GM12872 (cell line): Measurements from ENCODE around the gene COX19.

Experiments used
- TF ChIP-seq, protein P1 (sequence below): IDR thresholded peaks from 3 replicates; pipeline ENCODE4 v1.5.1; 2011; ENCODE audit warnings: low read depth, mild to moderate bottlenecking, low read length, moderate library complexity; ENCODE audit not compliant: insufficient read depth

Gene COX19

DNA sequence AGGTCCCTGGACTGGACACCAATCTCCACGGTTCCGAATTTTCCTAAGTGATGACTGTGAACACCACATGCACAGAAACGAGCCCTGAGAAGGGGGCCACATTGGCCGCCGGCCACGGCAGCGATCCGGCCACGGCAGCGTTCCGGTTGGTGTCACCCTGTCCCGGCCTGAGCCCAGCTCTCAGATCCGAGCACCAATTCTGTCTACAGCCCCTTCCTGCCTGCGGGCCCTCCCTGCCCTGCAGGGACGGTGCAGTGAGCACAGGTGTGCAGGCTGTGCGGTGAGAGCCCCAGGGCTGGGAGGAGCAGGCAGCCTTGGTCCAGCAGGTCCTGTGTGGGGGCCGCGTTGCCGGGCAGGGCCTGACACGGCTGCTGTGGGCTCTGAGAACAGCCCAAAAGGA is 39.3 kb upstream of the COX19 start:
- TF ChIP-seq, protein P1, sequence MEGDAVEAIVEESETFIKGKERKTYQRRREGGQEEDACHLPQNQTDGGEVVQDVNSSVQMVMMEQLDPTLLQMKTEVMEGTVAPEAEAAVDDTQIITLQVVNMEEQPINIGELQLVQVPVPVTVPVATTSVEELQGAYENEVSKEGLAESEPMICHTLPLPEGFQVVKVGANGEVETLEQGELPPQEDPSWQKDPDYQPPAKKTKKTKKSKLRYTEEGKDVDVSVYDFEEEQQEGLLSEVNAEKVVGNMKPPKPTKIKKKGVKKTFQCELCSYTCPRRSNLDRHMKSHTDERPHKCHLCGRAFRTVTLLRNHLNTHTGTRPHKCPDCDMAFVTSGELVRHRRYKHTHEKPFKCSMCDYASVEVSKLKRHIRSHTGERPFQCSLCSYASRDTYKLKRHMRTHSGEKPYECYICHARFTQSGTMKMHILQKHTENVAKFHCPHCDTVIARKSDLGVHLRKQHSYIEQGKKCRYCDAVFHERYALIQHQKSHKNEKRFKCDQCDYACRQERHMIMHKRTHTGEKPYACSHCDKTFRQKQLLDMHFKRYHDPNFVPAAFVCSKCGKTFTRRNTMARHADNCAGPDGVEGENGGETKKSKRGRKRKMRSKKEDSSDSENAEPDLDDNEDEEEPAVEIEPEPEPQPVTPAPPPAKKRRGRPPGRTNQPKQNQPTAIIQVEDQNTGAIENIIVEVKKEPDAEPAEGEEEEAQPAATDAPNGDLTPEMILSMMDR, result no peak

DNA sequence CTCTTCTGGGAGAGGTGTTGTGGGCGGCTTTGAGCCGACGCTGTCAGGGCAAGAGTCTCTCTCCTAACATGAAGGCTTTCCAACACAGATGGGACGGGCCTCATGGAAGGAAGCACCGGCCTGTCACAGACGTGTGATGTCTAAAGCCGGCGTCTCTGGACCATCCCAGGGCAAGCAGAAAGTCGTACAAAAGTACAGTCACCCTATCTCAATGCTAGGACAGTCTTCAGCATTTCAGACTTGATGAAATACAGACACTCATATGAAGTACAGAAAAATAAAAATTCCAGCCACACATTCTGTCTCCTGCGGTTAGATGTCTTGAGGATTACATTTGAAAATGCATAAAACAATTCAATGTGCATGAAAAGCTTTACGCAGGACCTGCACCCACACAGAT is 38.2 kb upstream of the COX19 start:
- TF ChIP-seq, protein P1, result no peak

DNA sequence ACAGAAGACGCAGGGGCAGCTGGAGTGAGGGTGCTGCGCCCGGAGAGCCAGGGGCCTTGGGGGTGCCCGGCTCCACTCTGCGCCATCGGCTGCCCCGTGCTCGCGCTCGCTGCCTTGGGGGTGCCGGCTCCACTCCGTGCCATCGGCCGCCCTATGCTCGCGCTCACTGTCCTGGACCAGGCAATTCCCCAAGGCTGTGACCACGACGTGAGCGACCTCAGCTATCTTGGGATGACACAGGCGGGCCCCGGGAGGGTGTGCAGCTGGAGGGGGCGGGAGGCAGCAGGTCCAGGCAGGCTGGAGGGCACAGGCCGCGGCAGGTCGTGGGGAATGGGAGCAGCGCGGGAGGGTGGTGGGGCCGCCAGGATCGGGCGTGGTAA is 37.4 kb upstream of the COX19 start:
- TF ChIP-seq, protein P1, result no peak

DNA sequence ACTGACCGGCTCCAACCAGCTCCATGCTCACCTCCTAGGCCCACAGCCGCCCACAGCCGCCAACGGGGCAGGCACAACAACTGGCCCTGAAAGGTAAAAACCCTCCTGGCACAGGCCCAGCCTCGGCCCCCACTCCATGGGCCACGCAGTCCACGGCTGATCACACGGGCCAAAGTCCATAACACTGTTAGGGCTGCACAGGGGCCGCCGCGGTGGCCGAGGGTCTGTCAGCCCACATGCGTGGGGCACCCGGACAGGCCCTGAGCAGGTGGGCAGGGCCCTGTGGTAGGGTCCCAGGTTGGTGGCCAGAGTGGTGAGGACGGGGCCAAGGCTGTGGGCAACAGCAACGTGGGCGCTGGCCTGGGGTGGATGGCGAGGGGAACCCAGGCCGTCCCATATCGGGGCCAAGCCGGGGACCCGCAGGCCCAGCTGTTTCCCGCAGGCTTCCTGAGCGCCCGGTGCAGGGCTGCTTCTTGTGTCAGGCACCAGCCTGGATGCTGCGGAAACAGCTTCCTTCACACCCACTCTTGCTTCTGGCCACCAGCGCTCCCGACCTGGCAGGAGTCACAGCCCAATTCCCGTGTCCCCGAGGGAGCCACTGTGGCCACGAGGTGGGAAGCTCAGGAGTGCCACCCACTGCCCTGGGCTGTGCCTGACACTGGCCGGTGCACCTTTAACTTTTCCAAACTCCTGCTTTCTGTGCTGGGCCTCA is 36.8 kb upstream of the COX19 start:
- TF ChIP-seq, protein P1, result no peak

DNA sequence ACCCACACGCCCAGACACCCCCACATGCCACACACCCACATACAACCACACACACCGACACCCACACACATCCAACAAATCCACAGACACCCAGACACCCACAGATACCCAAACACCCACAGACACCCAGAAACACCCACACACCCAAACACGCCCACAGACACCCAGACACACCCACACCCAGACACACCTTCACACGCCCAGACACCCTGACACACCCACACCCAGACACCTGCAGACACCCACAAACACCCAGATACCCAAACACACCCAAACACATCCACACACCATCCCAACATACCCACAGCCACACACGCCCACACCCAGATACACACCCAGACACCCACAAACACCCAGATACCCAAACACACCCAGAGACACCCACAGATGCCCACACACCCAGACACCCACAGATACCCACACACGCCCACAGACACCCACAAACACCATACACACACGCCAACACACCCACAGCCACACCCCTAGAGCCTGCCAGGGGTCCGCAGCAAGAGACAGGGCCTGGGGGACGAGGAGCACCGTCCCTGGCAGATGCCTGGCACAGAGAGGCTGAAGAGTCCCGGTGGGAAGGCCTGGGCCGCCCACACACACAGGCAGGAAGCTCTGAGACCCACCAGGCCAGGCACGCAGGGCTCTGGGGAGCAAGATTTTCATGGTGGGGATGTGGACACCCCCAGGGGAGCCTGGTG is 36.1 kb upstream of the COX19 start:
- TF ChIP-seq, protein P1, result no peak

DNA sequence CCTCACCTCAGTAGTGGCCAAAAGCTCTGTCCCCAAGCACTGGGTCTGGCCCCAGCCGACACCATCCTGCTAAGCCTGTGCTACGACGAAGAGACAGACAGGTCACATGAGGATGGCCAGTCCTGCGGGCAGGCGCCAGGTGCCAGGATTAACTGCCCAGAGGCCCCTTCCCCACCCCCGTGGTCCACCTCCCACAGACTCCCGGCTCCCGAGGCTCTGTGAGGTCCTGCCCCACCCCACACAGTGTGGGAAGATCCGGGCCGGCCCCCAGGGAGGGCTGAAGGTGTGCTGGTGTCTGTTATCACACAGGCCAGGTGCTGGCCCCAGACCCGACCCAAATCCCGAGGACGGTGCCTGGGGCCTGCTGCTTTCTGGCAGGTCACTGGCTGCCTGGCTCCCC is 34.9 kb upstream of the COX19 start:
- TF ChIP-seq, protein P1, result no peak

DNA sequence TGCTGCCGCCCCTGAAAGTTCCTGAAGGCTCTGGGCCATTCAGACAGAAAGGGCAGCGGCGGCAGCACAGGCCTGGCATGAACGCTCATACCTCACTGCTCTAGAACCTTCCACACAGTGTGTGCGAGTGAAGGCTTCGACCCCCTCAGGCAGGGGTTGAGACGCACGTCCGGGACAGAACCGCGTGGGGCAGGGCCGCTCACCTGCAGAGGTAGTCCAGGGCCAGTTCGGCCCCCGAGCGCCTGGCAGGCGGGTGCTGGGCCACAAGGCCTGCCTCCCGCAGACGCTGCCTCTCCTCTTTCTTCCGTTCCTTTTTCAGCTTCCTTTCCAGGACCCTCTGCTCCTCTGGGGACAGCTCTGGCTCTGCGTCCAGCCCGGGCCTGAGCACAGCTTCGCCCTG is 34.4 kb upstream of the COX19 start:
- TF ChIP-seq, protein P1, result no peak
